Heart left ventricle (tissue), 13 donors: ENCODE measurements around the gene AKR1C3.

ENCODE experiments used
- CTCF ChIP-seq, 12 donors: fragments of 200-600 bp; sonication (generic) in 4 of 12; IDR thresholded peaks; one replicate each; pipeline versions ENCODE4 v1.5.0 to v1.8.0; 2018 to 2022; ENCODE audit warnings: antibody characterized with exemption in 12 of 12, mild to moderate bottlenecking in 5 of 12
- POLR2A ChIP-seq, 2 donors: fragments of 450-650 bp; IDR thresholded peaks; one replicate each; pipeline ENCODE4 v1.6.1; 2017; ENCODE audit warnings: antibody characterized with exemption in 2 of 2, mild to moderate bottlenecking in 2 of 2, moderate library complexity in 2 of 2
- donor health status: ischemic (EF 13 %, LVEDD 7.1; RV severe dilation, severe dysfunction).
- donor health status: DM: no; HTN: yes; CAD: no.
- donor health status: DM: no; HTN: no; CAD: no.
- donor health status: ischemic (EF 25% LVEDD 6.9; RV normal size, moderate dysfunction).
- donor health status: ischemic (EF 25% LVEDD 5.7; RV mildly dilated, moderate dysfunction).
- donor health status: ischemic (EF 35%, LVEDD 5.7; RV mildly dilated, moderate dysfunction).
- donor health status: nonischemic (EF 11% LVEDD 7.7; RV severe dilation, severe dysfunction).
- donor health status: DM: yes; HTN: yes; CAD: no.
- donor health status: PGD.
- donor health status: ischemic (EF 29% LVEDD 5.4; RV normal size, mild dysfunction).
- donor health status: nonischemic (EF 23%, LVEDD 6.1; RV moderate dilation, normal function).

GRCh38 chr10:5078547-5079180, 15.6 kb upstream of the AKR1C3 start:
- no peak for TF ChIP-seq POLR2A (IDR thresholded peaks at IDR 0.05)
- no peak for TF ChIP-seq CTCF (IDR thresholded peaks at IDR 0.05)
